SU-DHL-6 (cell line): ENCODE measurements around the gene EEF1AKMT3.

Experiments
- H2AFZ ChIP-seq: fragments of 200-600 bp; sonication (generic); 2 replicates; pipeline ENCODE4 v1.6.1; 2014; ENCODE audit warnings: low read depth, mild to moderate bottlenecking, moderate library complexity, mixed read lengths, antibody characterized with exemption, low read length; ENCODE audit not compliant: severe bottlenecking
- H3F3A ChIP-seq: fragments of 200-600 bp; shearing (Covaris generic); 2 replicates; pipeline ENCODE4 v1.6.0; 2016; ENCODE audit warnings: antibody characterized with exemption, mild to moderate bottlenecking; ENCODE audit not compliant: insufficient read depth
- H3K27ac ChIP-seq: fragments of 200-600 bp; sonication (generic); 2 replicates; pipeline ENCODE4 v1.5.1; 2016; ENCODE audit warnings: low read depth, mild to moderate bottlenecking, low read length, moderate library complexity, mixed read lengths
- H3K27me3 ChIP-seq: fragments of 200-600 bp; sonication (generic), shearing (Covaris generic); 2 replicates; pipeline ENCODE4 v1.6.0; 2014; ENCODE audit warnings: mild to moderate bottlenecking, low read length
- H3K36me3 ChIP-seq: fragments of 200-600 bp; sonication (generic); 2 replicates; pipeline ENCODE4 v1.6.1; 2014; ENCODE audit warnings: mild to moderate bottlenecking, low read length, mixed read lengths
- H3K4me2 ChIP-seq: fragments of 300-600, 200-600 bp; shearing (Covaris generic), sonication (generic); 2 replicates; pipeline ENCODE4 v1.6.0; 2014; ENCODE audit warnings: low read length, low read depth, mild to moderate bottlenecking; ENCODE audit not compliant: poor library complexity, severe bottlenecking
- H3K4me3 ChIP-seq: fragments of 200-600 bp; sonication (generic); 2 replicates; pipeline ENCODE4 v1.5.1; 2014; ENCODE audit warnings: antibody characterized with exemption, low read length, mild to moderate bottlenecking, mixed read lengths; ENCODE audit not compliant: insufficient read depth, poor library complexity, severe bottlenecking
- H3K79me2 ChIP-seq: fragments of 200-600 bp; sonication (generic); 2 replicates; pipeline ENCODE4 v1.6.1; 2014; ENCODE audit warnings: mild to moderate bottlenecking, low read length, moderate library complexity; ENCODE audit not compliant: insufficient read depth
- H3K9ac ChIP-seq: fragments of 200-600 bp; sonication (generic); 2 replicates; pipeline ENCODE4 v1.7.0; 2014; ENCODE audit warnings: mild to moderate bottlenecking, low read length
- H3K9me2 ChIP-seq: fragments of 200-600 bp; sonication (generic); replicated peaks from 2 replicates; pipeline ENCODE4 v1.6.1; 2014; ENCODE audit warnings: low read length; ENCODE audit not compliant: insufficient read depth
- H3K9me3 ChIP-seq: fragments of 200-600 bp; sonication (generic); 2 replicates; pipeline ENCODE4 v1.6.1; 2014; ENCODE audit warnings: low read length, mixed read lengths; ENCODE audit not compliant: insufficient read depth
- H4K20me1 ChIP-seq: fragments of 200-600 bp; sonication (generic); 2 replicates; pipeline ENCODE4 v1.6.1; 2014; ENCODE audit warnings: low read depth, mild to moderate bottlenecking, antibody characterized with exemption, low read length, moderate library complexity, mixed read lengths
- EZH2phosphoT487 ChIP-seq: fragments of 200-600 bp; sonication (generic), shearing (Covaris generic); conservative IDR thresholded peaks from 2 replicates; pipeline ENCODE4 v1.6.1; 2018; ENCODE audit warnings: mild to moderate bottlenecking, antibody characterized with exemption, low read length, moderate library complexity, mixed read lengths
- TF ChIP-seq, protein P1 (sequence below): fragments of 200-600 bp; sonication (generic); IDR thresholded peaks from one replicate; pipeline ENCODE4 v1.5.1; 2017; ENCODE audit warnings: antibody characterized with exemption, mild to moderate bottlenecking, low read length, moderate library complexity; ENCODE audit not compliant: insufficient read depth, poor library complexity, severe bottlenecking

EEF1AKMT3 gene

DNA sequence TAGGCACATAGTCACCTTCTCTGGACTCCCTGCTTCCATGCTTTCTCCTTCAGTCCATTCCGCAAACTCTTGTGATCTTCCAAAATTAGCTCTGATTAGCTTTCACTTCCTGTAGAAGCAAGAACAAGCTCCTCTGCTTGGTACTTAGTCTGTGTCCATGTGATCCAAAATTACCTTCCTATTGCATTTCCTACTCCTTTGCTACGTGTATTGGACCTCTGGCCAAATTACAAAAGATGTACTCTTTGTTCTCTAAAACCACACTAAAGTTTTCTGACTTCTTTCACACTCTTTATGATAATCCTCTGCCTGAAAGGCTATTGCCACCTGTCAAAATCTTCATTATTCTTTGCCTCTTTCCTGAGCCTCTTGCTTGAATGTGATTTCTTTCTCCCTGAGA, 9.4 kb downstream of the EEF1AKMT3 start:
- Histone ChIP-seq H3K4me2 (peak overlapping the region; percentile 45), H2AFZ (peak overlapping the region; percentile 27), H3K27me3 (no peaks in the 10 kb centered on the region), H3K27ac (no peak overlapping the region), H3K36me3 (peaks cover 12% of the 10 kb centered on the region; the same call in 1 of the 2 replicates), H3K9me2 (no peaks in the 10 kb centered on the region), H3K9ac (peak overlapping the region; percentile 92), H3F3A (no peaks in the 10 kb centered on the region), H4K20me1 (no peaks in the 10 kb centered on the region), H3K9me3 (no peaks in the 10 kb centered on the region), H3K4me3 (no peak overlapping the region), H3K79me2 (peaks cover 16% of the 10 kb centered on the region)
- TF ChIP-seq, protein P1, sequence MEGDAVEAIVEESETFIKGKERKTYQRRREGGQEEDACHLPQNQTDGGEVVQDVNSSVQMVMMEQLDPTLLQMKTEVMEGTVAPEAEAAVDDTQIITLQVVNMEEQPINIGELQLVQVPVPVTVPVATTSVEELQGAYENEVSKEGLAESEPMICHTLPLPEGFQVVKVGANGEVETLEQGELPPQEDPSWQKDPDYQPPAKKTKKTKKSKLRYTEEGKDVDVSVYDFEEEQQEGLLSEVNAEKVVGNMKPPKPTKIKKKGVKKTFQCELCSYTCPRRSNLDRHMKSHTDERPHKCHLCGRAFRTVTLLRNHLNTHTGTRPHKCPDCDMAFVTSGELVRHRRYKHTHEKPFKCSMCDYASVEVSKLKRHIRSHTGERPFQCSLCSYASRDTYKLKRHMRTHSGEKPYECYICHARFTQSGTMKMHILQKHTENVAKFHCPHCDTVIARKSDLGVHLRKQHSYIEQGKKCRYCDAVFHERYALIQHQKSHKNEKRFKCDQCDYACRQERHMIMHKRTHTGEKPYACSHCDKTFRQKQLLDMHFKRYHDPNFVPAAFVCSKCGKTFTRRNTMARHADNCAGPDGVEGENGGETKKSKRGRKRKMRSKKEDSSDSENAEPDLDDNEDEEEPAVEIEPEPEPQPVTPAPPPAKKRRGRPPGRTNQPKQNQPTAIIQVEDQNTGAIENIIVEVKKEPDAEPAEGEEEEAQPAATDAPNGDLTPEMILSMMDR: no peak
- TF ChIP-seq EZH2phosphoT487: no peak

DNA sequence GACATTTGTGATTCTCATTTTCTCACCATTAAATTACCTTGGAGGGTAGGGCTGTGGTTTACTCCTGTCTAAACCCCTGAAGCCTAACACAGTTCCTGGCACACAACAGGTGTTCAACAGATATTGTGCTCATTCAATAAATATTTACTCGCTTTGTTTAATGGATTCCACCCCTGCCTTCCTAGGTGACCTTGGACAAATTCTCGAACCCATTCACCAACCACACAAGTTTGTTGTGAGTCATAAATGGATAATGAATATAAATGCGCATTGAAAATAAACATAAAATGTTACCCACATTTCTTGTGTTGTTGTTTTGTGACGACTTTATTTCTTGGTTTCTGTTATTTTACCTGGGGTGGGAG, 9.8 kb downstream of the EEF1AKMT3 start:
- no peaks in the 10 kb centered on the region for H4K20me1 ChIP-seq
- H3K9me3 ChIP-seq: no peaks in the 10 kb centered on the region
- TF ChIP-seq, protein P1: no peak
- no peak for TF ChIP-seq EZH2phosphoT487
- H3K36me3 ChIP-seq: peaks cover 17% of the 10 kb centered on the region; the same call in 1 of the 2 replicates
- no peak overlapping the region for H3K27ac ChIP-seq
- H3F3A ChIP-seq: no peaks in the 10 kb centered on the region
- H3K9ac ChIP-seq: peak overlapping the region; percentile 92
- H3K79me2 ChIP-seq: peaks cover 16% of the 10 kb centered on the region
- H3K4me3 ChIP-seq: no peak overlapping the region
- peak overlapping the region; percentile 27 for H2AFZ ChIP-seq
- H3K27me3 ChIP-seq: no peaks in the 10 kb centered on the region
- H3K9me2 ChIP-seq: no peaks in the 10 kb centered on the region
- H3K4me2 ChIP-seq: peak overlapping the region; percentile 45

DNA sequence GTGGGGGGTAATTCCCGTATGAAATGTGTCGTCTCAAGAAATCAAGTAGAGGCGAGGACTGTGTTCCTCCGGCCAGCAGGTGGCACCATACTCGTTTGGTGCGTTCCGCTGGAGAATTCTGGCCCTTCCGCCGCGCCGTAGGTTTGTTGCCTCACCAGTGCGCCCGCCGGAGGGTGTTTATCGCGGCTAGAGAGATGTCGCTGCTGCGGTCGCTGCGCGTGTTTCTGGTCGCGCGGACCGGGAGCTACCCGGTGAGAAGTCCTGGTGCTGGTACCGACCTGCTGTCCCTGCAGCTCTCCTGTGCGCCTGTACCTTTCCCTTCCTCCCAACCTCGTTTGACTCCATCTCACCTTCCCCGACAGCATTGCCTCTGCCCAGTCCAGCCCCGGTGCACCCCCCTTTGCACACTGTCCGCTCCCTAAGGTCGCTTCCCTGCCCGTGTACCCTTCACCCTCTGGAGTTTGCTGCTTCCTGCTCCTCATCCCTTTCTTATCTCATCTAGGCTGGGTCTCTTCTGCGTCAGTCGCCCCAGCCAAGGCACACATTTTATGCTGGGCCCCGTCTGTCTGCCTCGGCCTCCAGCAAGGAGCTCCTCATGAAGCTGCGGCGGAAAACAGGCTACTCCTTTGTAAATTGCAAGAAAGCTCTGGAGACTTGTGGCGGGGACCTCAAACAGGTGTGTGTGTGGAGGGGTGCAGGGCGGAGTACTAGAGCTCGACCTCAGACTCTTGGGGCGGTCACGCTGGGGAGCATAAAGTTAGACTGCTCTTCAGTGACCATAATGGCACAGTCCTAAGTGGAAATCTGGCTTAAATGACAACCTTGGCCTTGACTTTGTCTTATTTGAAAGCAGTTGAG, 10.4 kb downstream of the EEF1AKMT3 start, which contains the start of gene TSFM:
TSS of gene TSFM (plus strand) at position 180 of the 858 bp plus-strand sequence. CDS start at position 195, 15 bp downstream.
- TF ChIP-seq EZH2phosphoT487: no peak
- TF ChIP-seq, protein P1: peak; percentile 88
- H3K9me3 ChIP-seq: no peaks in the 10 kb centered on the region
- H3K27me3 ChIP-seq: no peaks in the 10 kb centered on the region
- H4K20me1 ChIP-seq: no peaks in the 10 kb centered on the region
- H3K9ac ChIP-seq: peak within 1 kb of the TSS; percentile 92
- H3F3A ChIP-seq: no peaks in the 10 kb centered on the region
- peak within 1 kb of the TSS; percentile 91 for H3K4me2 ChIP-seq
- peaks cover 16% of the 10 kb centered on the region for H3K79me2 ChIP-seq
- H3K36me3 ChIP-seq: peaks cover 20% of the 10 kb centered on the region; the same call in 1 of the 2 replicates
- peak within 1 kb of the TSS; percentile 27 for H2AFZ ChIP-seq
- no peaks in the 10 kb centered on the region for H3K9me2 ChIP-seq
- H3K27ac ChIP-seq: no peak within 1 kb of the TSS
- H3K4me3 ChIP-seq: peak within 1 kb of the TSS; percentile 100
